Kidney capillary endothelial cell (primary cell): Measurements from ENCODE around the gene ZNF512.
A peak's percentile ranks its signal among the peaks of the same experiment; 100 is the strongest.
"Not testable (repeated sequence)": the region's sequence is repeated elsewhere in the genome, so short reads cannot be mapped to it uniquely, and the experiment has no call there.

Experiments
- DNase-seq: peaks from one replicate; pipeline ENCODE4 v3.0.0-alpha.2; 2018; ENCODE audit warnings: low spot score

ZNF512 gene

DNA sequence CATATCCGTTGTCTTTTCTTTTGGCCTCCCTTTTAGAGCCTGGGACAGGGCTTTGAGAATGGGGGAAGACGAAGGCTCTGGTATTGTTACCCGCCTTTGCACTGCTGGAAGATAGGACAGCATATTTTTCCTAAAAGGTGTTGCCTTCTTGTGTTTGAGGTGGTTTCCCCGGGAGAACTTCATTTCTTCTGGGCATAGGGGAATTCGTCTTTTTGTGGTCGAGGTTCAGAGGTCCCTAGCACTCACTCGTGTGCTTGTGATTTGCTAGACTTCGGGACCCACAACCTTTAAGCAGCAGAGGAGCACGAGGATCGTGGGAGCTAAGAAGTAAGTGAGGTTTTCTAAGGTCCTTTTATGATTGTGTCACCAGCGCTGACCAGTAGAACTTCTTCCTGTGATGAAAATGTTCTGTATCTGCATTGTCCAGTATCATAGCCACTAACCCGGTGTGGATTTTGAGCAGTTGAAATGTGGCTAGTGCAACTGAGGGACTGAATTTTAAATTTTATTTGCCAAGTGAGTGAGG lies 611 bp downstream of the ZNF512 start:
- peak; percentile 18 for DNase-seq

DNA sequence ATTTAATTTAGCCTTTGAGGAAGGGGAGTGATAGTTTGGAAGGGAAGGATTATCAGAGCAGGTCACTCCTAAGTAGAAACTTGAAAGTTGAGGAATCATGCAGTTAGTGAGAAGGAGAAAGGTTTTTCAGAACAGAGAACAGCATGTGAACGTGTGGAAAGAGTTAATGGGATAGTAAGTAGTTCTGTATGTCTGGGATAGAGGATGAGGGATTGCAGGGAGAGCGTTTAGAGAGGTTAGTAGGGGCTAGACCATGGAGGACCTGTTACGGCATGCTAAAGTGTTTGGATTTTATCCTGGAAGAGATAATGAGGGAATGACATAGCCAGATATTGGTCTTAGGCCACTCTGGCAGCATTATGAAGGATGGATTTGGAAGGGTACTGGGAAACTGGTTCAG lies 1.8 kb downstream of the ZNF512 start:
- no peak for DNase-seq

DNA sequence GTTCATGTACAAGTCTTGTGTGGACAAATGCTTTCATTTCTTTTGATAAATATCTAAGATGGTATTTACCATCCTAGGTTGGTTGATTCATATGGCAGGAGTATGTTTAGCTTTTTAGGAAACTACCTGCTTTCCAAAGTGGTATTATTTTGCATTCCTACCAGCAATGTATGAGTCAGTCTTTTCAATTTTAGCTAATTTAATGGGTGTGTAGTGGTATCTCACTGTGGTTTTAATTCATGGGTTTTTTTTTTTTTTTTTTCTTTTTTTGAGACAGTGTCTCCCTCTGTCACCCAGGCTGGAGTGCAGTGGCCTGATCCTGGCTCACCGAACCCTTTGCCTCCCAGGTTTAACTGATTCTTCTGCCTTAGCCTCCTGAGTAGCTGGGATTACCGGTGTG lies 4.2 kb downstream of the ZNF512 start:
- DNase-seq = no peak

DNA sequence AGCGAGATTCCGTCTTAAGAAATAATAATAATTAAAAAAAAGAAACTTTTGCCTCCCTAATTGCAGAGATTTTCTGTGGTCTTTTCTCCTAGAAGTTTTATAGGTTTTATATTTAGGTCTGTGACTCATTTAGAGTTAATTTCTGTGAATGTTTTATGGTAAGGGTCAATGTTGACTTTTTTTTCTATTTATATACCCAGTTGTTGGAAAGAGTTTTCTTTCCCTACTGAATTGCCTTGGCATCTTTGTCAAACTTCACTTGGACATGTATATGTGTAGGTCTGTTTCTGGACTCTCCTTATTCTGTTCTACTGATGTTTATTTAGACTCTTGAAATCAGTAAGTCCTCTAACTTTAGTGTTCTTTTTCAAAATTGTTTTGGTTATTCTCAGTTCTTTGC lies 5.5 kb downstream of the ZNF512 start:
- DNase-seq = no peak

DNA sequence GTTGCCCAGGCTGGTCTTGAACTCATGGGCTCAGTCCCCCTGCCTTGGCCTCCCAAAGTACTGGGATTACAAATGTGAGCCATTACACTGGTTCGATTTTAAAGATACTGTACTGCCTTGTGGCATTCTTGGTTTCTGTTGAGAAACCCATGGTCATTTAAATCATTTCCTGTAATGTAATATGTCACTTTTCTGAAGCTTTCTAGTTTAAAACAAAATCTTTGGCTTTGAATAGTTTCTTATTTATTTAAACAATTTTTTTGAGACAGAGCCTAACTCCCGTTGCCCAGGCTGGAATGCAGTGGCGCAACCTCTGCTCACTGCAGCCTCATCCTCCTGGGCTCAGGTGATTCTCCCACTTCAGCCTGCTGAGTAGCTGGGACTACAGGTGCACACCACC lies 8.9 kb downstream of the ZNF512 start:
- no peak for DNase-seq

DNA sequence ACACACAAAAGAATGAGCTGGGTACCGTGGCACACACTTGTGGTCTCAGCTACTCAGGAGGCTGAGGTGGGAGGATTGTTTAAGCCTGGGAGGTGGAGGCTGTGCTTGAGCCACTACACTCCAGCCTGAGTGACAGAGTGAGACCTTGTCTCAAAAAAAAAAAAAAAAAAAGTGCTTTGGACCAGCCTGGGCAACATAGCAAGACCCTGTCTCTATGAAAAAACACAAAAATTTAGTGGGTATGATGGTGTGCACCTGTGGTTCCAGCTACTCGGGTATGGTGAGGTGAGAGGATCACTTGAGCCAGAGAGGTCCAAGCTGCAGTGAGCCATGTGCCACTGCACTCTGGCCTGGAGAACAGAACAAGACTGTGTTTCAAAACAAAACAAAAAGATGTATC lies 10.4 kb downstream of the ZNF512 start:
- DNase-seq = no peak

DNA sequence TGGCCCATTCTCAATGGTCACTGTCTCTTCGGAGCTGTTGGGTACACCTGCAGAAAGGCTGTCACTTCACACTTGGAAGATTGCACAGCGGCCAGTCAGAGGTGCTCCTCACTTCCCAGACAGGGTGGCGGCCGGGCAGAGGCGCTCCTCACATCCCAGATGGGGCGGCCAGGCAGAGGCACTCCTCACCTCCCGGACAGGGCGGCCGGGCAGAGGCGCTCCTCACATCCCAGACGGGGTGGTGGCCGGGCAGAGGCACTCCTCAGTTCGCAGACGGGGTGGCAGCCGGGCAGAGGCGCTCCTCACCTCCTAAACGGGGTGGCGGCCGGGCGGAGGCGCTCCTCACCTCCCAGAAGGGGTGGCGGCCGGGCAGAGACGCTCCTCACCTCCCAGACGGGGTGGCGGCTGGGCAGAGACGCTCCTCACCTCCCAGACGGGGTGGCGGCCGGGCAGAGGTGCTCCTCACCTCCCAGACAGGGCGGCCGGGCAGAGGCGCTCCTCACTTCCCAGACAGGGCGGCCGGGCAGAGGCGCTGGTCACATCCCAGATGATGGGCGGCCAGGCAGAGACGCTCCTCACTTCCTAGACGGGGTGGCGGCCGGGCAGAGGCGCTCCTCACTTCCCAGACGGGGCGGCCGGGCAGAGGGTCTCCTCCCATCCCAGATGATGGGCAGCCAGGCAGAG lies 11.3 kb downstream of the ZNF512 start:
- DNase-seq = not testable (repeated sequence)

DNA sequence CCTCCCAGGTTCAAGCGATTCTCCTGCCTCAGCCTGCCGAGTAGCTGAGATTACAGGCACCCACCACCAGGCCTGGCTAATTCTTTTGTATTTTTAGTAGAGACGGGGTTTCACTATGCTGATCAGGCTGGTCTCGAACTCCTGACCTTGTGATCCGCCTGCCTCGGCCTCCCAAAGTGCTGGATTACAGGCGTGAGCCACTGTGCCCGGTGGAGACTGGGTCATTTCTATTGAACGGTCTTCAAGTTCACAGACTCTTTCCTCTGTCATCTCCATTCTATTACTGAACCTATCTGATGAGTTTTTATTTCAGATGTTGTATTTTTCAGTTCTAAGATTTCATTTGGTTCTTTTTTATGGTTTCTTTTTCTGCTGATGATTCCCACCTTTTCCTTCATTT lies 12.6 kb downstream of the ZNF512 start:
- DNase-seq = not testable (repeated sequence)

DNA sequence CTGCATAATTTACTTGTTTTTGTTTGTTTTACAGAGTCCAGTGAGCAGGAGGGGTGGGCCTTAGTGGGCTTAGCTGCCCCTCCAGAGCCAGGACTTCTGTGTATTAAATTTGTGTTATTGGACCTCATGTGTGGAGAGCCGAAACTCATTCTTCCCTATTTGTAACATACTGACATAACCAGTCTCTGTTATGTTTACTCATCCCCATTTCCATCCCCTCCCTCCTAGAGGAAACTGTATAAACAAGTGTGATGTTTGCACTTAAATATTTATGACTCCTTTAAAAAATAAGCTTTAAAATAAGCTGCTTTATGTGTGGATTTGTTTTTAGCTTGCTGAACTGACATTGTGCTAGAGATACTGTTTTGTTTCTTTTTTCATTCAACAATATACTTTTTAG lies 13.8 kb downstream of the ZNF512 start:
- DNase-seq = no peak

DNA sequence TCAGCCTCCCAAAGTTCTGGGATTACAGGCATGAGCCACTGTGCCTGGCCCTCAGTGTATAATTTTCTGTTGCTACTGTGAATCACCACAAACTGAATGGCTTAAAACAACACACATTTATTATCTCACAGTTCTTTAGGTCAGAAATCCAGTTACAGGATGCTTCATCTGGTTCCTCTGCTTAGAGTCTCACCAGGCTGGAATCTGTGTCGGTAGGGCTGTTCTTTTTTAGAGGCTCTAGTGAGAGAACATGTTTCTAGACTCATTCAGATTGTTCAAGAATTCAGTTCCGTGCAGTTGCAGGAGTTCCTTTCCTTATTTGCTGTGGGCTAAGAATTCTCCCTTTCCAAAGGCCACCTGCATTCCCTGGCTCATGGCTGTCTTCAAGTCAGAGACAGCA lies 23.8 kb downstream of the ZNF512 start:
- no peak for DNase-seq

DNA sequence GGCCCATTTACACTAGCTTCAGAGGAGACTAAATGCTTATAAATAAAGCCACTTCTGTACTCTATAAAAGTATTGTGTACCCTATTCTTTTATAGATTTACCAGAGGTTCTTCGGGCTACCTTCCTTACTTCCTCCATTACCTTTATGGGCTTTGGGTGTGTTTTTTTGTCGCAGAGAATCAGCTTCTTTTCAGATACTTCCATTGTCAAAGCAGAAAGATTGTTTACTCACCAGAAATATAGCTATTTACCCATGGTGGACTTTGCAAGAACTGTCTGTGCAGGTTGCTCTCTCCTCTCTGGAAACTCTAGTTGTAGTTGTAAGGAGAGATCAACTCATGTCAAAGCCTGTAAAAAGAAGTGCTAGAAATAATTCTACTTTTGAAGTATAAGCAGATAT lies 31.1 kb downstream of the ZNF512 start:
- no peak for DNase-seq

DNA sequence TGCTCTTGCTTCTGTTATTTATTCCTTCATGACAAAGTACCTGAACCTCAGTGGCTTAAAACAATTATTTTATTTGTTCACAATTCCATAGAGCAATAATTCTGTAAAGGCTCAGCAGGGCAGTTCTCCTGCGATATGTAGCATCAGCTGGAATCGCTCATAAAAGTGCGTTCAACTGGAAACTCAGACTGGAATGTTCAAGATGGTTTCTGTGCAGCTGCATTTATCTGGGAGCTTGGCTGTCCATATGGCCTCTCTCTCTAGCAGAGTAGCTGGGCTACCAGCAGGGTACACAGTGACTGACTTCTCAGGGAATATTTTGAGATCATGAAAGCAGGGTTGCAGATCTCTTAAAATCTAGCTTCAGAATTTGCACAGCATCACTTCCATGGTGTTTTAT lies 32.5 kb downstream of the ZNF512 start:
- DNase-seq = no peak

DNA sequence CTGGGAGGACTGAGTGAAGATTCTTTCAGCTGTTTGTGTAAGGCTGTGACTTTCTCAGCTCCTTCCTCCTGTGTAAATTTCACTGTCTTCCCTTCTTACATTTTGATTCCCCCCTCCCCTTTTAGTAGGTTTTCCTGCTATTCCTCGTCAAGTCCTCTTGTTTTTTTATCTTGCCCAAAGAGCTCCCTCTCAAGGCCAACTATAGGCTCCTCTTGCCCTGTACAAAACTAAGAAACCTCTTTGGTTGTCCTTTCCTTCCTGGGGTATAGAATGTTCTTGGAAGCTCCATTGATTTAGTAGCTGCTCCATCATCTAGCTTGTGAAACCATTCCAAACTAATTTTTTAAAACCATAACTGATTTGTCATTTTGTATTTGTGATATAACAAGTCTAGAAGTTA lies 38.7 kb downstream of the ZNF512 start:
- no peak for DNase-seq

DNA sequence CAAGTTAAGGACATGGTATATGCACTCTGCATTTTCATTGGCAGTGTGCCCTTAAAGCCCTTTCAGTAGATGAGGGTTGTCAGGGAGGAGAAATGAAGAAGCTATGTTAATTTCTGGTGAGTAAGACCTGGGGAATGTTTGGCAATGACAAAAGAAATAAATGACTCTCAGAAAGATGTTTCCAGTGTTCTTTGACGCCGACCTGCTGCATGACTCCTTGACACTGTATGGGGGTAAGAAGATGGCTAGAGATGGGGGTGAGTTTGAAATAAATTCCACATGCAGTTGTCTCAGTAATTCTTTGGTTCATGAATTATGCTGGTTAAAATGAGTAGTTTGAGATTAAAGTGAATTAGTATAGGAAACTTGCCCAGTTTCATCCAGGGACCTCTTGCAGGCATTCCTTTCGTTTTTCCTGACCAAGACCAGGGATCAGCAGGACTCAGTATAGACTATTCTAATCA lies 40.1 kb downstream of the ZNF512 start:
- DNase-seq = peak; percentile 45

DNA sequence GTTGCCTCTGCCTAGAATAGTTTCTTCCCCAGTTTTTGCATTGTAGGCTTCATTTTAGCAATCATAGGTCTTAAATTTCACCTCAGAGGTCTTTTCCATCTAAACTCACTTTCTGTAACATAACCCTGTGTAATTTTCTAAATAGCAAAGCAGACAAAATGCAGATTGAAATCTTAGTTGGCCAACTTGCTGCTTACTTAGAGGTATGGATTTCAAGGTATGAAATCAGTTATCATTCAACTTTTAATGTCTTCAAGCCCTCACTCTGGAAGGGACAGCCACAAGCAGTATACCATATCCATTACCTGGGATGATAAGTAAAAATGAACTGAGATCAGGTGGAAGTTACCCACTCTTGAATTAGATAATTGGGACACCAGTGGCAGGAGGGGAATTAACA lies 42.1 kb downstream of the ZNF512 start:
- no peak for DNase-seq

DNA sequence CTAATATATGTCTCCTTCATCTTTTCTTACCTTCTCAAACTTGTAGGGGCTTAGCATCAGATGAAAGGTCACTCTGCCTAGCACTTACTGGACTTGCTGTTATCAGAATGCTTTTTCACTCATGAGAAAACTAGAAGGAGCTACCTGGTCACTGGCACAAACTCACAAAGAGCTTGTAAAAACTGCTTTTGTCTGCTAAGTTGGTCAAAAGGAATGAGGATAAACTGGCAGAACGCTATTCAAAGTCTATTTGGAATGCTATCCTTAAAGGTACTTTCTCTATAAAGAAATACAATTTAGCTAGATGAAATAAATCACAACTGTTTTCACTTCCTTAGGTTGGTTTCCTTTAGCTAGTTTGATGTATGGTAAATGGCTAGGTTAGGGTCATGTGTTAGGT lies 43.5 kb downstream of the ZNF512 start:
- DNase-seq = not testable (repeated sequence)

DNA sequence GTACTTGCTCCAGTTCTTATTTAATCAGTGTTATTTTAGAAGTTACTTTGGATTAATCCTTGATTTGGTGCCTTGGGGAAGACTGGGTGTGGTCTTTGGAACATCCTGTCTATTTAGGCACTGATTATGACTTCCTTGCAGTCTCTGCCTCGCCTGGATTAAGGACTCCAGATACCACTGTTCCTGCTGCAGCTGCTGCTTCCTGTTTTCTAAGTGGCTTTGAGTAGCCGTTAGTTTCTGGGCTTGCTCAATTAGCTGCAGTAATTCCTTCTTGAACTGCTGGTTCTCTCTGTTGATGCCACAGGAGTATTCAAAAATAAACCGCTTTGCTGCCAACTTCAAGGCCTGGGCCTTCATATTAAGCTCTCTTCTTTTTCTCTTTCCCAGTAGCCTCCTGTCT lies 44.1 kb downstream of the ZNF512 start:
- DNase-seq = peak; percentile 21

DNA sequence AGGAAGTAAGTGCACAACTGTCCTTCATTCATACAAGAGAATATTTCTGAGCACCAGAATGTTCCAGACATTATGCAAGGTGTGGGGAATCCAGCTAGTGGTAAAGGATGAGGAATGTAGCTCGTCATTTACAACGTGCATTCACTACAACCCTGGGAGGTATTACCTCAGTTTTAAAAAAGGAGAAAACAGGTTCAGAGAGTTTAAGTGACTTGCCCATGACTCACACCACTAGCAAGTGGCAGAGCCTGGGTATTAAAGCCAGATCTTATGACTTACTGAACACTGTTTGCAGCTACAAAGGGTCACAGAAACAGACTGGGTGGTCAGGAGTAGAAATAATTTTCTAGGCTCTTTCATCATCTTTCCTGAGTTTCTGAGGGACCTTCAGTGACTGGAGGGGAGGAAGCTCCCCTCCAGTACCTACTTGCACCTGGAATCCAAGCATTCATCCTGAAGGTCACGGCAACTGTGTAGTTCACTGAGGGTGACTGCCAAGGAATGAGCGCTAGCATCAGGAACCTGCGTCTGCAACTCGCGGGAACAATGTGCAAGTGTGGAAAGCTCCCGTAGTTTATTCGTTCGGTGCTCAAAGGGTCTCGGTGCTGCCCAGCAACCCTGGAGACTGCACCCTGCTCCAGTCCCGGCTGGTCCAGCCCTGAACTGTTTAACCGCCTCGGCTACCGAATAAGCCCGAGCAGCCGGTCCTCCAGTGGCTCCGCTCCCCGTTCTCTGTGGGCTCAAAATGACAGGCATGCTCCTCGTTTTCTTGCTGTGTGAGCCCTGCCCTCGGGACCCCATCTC lies 45.3 kb downstream of the ZNF512 start:
- peak; percentile 54 for DNase-seq

DNA sequence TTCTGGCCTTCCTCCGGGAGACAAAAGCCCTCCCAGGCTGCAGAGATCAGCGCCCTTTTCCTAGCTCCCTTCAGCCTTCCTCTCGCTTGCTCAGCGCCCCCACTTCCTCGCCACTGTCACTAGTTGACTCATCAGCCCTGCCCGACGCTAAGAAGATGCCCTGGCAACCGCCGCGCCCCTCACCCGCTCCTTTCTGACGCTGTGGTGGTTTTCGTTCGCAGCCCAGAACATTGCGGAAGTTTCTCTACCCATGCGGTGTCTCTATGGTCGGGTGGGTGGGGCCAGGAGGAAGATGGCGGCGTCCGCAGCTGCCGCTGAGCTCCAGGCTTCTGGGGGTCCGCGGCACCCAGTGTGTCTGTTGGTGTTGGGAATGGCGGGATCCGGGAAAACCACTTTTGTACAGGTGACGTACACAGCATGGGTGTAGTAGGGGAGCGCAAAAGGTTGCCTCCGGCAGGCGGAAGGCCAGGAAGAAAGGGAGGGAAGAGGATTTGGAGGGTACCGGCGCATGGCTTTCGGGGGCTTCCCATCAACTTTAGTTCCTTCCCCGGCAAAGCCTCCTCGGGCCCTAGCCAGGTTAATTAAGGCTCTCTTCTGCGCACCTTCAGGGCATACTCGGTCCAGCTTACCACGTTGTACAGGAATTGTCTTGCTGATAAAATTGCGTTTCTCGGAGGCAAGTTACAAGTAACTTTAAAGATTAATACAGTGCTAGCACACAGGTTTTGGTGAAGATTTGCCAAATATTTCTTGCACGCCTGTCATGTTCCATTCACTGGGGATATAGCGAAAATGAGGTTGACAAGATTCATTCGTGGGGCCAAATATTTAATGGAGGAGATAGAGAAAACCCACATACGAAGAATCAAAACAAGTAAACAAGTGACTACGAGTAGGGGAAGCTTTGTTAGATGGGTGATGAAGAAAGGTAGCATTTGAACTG lies 46.2 kb downstream of the ZNF512 start, which contains the start of the genes CCDC121 and GPN1:
CCDC121 (minus strand) TSS at position 246 of the 943 bp plus-strand sequence. CDS start 1,213 bp downstream, outside the sequence.
GPN1 (plus strand) TSS at position 284 of the 943 bp plus-strand sequence; CDS start at position 293, 9 bp downstream.
- peak; percentile 92 for DNase-seq

DNA sequence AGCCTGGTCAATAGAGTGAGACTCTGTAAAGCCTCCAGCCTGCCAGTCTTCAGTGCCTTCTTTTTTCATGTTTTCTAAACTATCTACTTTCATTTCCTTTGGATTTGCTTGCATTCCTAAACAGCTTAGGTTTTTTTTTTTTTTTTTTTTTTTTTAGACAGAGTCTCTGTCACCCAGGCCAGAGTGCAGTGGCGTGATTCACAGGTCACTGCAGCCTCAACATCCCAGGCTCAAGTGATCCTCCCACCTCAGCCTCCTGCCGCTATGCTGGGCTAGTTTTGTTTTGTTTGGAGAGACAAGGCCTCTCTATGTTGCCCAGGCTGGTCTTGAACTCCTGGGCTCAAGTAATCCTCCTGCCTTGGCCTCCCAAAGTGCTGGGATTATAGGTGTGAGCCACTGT lies 47.4 kb downstream of the ZNF512 start:
- DNase-seq = not testable (repeated sequence)

DNA sequence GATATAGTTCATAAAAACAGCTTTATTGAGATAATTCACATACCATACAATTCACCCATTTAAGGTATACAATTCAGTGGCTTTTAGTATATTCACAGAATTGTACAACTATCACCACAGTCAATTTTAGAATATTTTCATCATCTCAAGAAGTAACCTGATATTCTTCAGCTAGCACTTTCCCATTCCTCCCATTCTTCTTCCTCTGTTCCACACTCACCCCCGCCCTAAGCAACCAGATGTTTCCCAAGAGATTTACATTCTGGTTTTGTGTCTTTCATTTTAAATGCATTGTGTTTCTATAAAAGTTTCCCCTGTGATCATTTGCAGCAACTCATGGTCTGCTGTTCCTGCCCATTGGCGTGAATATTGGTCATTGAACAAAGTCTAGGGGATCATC lies 51.4 kb downstream of the ZNF512 start:
- no peak for DNase-seq

DNA sequence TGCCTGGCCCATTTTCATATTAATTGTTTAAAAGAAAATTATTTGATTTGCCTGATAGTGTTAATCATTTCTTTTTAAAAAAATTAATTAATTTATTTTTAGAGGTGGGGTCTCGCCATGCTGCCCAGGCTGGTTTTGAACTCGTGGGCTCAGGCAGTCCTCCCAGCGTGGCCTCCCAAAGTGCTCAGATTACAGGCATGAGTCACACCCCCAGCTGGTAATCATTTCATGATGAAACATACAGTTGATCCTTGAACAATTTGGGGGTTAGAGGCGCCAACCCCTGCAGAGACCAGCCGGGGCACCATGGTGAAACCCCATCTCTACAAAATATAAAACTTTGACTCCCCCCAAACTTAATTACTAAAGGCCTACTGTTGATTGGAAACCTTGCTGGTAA lies 53.9 kb downstream of the ZNF512 start:
- DNase-seq = no peak
